DND-41 (cell line): ENCODE results near the gene PSMD7.

ENCODE experiments used
- ATAC-seq: fragments of 200-7000 bp; cut with Tn5 transposase; 3 replicates; pipeline ENCODE4 v1.9.1; 2021; ENCODE audit warnings: low read depth; ENCODE audit not compliant: insufficient read depth
- DNase-seq: peaks from one replicate; pipeline ENCODE4 v3.0.0-alpha.2; 2020
- H2AFZ ChIP-seq: 2 replicates; pipeline ENCODE4 v1.6.0; 2012; ENCODE audit warnings: low read depth, low read length
- H3K27ac ChIP-seq: 2 replicates; pipeline ENCODE4 v1.5.1; 2012; ENCODE audit warnings: low read length, inconsistent platforms
- H3K27me3 ChIP-seq: fragments of 200-600 bp; sonication (generic); 2 replicates; pipeline ENCODE4 v1.6.0; 2012; ENCODE audit warnings: low read length, mild to moderate bottlenecking, inconsistent platforms; ENCODE audit not compliant: insufficient read depth, poor library complexity
- H3K36me3 ChIP-seq: 2 replicates; pipeline ENCODE4 v1.5.1; 2012; ENCODE audit warnings: low read length, inconsistent platforms; ENCODE audit not compliant: insufficient read depth
- H3K4me1 ChIP-seq: 2 replicates; pipeline ENCODE4 v1.5.1; 2012; ENCODE audit warnings: mild to moderate bottlenecking, low read length; ENCODE audit not compliant: insufficient read depth
- H3K4me2 ChIP-seq: 2 replicates; pipeline ENCODE4 v1.6.0; 2012; ENCODE audit warnings: mild to moderate bottlenecking, moderate library complexity, low read length, inconsistent platforms; ENCODE audit not compliant: insufficient read depth
- H3K4me3 ChIP-seq, 2 experiments: fragments of 200-600 bp in 1 of 2; shearing (Covaris generic) in 1 of 2; 2 replicates each; pipeline ENCODE4 v1.5.1; 2012 to 2016; ENCODE audit warnings: inconsistent platforms in 2 of 2, low read length in 2 of 2, mild to moderate bottlenecking in 2 of 2, low read depth in 1 of 2, moderate library complexity in 1 of 2
- H3K79me2 ChIP-seq: 2 replicates; pipeline ENCODE4 v1.6.0; 2012; ENCODE audit warnings: low read length, inconsistent platforms; ENCODE audit not compliant: insufficient read depth
- H3K9ac ChIP-seq: 2 replicates; pipeline ENCODE4 v1.6.0; 2012; ENCODE audit warnings: low read depth, mild to moderate bottlenecking, inconsistent platforms, low read length, moderate library complexity
- H3K9me3 ChIP-seq: 2 replicates; pipeline ENCODE4 v1.5.1; 2012; ENCODE audit warnings: low read length, moderate library complexity, mild to moderate bottlenecking, inconsistent platforms; ENCODE audit not compliant: insufficient read depth, severe bottlenecking
- H4K20me1 ChIP-seq: 2 replicates; pipeline ENCODE4 v1.6.0; 2012; ENCODE audit warnings: low read length; ENCODE audit not compliant: insufficient read depth
- EZH2 ChIP-seq: IDR thresholded peaks from 3 replicates; pipeline ENCODE4 v1.6.1; 2012; ENCODE audit warnings: borderline replicate concordance, low read depth, mild to moderate bottlenecking, moderate library complexity, low read length, inconsistent platforms; ENCODE audit not compliant: severe bottlenecking
- TF ChIP-seq, protein P1 (sequence below): IDR thresholded peaks from 2 replicates; pipeline ENCODE4 v1.5.1; 2012; ENCODE audit warnings: borderline replicate concordance, low read length, moderate library complexity, mild to moderate bottlenecking; ENCODE audit not compliant: poor library complexity, severe bottlenecking; ENCODE audit errors: extremely low read depth

PSMD7 gene

DNA sequence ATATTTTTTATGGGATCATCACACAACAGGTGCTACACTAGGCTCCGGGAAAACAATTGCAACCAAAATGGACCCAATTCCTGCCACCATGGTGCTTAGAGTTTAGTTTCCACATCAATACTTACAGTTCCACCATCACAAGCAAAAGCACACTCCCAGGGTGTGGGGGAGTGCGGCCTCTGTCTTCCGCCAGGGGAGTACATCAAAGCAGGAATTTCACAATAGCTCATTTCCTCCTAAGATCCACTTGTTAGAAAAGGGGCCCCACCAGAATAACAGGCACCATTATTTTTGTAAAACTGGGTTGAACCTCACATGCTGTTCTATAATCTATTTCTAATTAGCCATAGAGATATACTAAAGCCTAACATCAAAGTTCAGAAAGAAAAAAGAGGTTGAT lies 44.3 kb upstream of the PSMD7 start:
- Histone ChIP-seq H3K4me2 (no peak overlapping the region), H3K27ac (no peak overlapping the region), H2AFZ (no peak overlapping the region), H3K4me1 (no peaks in the 10 kb centered on the region), H3K9ac (no peak overlapping the region), H3K27me3 (no peaks in the 10 kb centered on the region), H3K4me3 (no peak overlapping the region), H3K9me3 (no peaks in the 10 kb centered on the region), H4K20me1 (no peaks in the 10 kb centered on the region), H3K79me2 (no peaks in the 10 kb centered on the region), H3K36me3 (no peaks in the 10 kb centered on the region)
- no peak for ATAC-seq
- TF ChIP-seq, protein P1, sequence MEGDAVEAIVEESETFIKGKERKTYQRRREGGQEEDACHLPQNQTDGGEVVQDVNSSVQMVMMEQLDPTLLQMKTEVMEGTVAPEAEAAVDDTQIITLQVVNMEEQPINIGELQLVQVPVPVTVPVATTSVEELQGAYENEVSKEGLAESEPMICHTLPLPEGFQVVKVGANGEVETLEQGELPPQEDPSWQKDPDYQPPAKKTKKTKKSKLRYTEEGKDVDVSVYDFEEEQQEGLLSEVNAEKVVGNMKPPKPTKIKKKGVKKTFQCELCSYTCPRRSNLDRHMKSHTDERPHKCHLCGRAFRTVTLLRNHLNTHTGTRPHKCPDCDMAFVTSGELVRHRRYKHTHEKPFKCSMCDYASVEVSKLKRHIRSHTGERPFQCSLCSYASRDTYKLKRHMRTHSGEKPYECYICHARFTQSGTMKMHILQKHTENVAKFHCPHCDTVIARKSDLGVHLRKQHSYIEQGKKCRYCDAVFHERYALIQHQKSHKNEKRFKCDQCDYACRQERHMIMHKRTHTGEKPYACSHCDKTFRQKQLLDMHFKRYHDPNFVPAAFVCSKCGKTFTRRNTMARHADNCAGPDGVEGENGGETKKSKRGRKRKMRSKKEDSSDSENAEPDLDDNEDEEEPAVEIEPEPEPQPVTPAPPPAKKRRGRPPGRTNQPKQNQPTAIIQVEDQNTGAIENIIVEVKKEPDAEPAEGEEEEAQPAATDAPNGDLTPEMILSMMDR: no peak
- no peak for TF ChIP-seq EZH2
- DNase-seq: no peak

DNA sequence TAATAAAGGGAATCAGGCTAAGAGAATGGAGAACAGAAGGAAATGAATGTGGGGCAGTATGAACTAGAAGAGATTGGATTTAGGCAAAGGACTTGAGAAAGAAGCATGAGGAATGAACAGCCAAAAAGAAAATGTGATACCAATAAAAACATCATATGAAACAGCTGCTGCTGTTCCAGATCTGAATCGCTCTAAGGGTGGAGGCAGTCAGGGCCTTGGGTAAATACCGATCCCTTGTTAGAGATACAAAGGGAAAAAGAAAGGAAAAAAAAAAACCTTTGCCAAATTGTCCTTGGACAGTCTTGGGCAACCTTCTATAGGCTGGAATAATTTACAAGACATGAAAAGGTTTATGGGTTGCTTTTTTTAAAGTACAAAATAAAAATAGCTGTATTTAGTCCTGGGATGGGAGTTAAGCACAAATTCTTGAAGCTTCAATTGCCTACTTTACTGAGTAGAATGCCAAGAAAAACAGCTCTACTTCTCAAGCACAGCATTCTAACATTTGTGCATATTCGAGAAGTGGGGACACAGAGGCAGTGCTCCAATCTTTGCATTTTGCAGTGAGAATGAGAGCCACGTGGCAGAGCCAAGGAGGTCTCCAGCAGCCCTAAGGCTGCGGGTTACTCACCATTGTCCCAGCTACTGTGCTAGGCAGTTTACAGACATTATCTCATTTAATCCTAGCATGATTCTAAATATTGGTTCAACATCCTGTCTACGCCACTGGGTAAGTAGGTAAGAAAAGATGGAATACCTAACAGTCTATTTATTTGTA lies 43.3 kb upstream of the PSMD7 start:
- no peaks in the 10 kb centered on the region for H3K79me2 ChIP-seq
- no peak overlapping the region for H3K27ac ChIP-seq
- no peak for DNase-seq
- H3K9ac ChIP-seq: no peak overlapping the region
- H2AFZ ChIP-seq: no peak overlapping the region
- H3K36me3 ChIP-seq: no peaks in the 10 kb centered on the region
- H4K20me1 ChIP-seq: no peaks in the 10 kb centered on the region
- no peak for TF ChIP-seq EZH2
- TF ChIP-seq, protein P1: no peak
- H3K4me1 ChIP-seq: no peaks in the 10 kb centered on the region
- H3K9me3 ChIP-seq: no peaks in the 10 kb centered on the region
- no peak overlapping the region for H3K4me2 ChIP-seq
- ATAC-seq: no peak
- no peak overlapping the region for H3K4me3 ChIP-seq
- no peaks in the 10 kb centered on the region for H3K27me3 ChIP-seq

DNA sequence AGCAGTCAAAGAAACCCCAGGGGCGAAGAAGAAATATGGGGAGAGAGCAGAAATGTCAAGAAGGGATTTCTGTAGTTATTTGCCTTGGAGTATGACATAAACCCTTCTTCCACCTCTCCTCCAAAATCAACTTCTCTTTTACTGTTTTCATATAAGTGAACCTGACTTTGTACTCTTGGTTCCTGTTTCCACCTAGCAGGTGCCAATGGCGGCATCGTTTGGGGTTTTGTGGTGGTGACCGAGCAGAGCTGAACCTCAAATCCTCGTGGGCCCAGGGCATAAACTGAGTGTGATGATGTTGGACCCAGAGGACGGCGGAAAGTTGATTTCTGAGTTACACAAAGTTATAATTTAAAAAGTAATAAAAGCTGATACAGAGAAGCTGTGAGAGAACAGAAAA lies 39.6 kb upstream of the PSMD7 start:
- ATAC-seq: no peak

More for the DNA sequence above, 39.6 kb upstream of the PSMD7 start:
- H3K4me3 ChIP-seq: no peak overlapping the region
- no peaks in the 10 kb centered on the region for H4K20me1 ChIP-seq
- DNase-seq: no peak
- TF ChIP-seq EZH2: no peak
- TF ChIP-seq, protein P1: no peak
- H3K36me3 ChIP-seq: no peaks in the 10 kb centered on the region
- no peaks in the 10 kb centered on the region for H3K79me2 ChIP-seq
- no peak overlapping the region for H3K27ac ChIP-seq
- no peak overlapping the region for H3K9ac ChIP-seq
- no peaks in the 10 kb centered on the region for H3K9me3 ChIP-seq
- no peaks in the 10 kb centered on the region for H3K27me3 ChIP-seq
- H2AFZ ChIP-seq: no peak overlapping the region
- no peak overlapping the region for H3K4me2 ChIP-seq
- H3K4me1 ChIP-seq: no peaks in the 10 kb centered on the region
